Retinal pigment epithelial cell (primary cell): ENCODE measurements around the gene PRKN.

ENCODE experiments used
- DNase-seq: peaks from one replicate; pipeline ENCODE4 v3.0.0-alpha.2; 2010; ENCODE audit warnings: low read depth
- H3K4me3 ChIP-seq: 2 replicates; pipeline ENCODE4 v1.5.1; 2011; ENCODE audit warnings: mild to moderate bottlenecking, low read length, control low read depth, moderate library complexity
- CTCF ChIP-seq: conservative IDR thresholded peaks from 2 replicates; pipeline ENCODE4 v1.5.1; 2011; ENCODE audit warnings: low read depth, low read length, control low read depth, inconsistent platforms

PRKN gene

GRCh38 chr6:162336359-162336758 lies 391.2 kb downstream of the PRKN start:
- TF ChIP-seq CTCF = no peak
- H3K4me3 ChIP-seq = no peak overlapping the region
- no peak for DNase-seq

- no peak for DNase-seq
- no peak overlapping the region for H3K4me3 ChIP-seq
- no peak for TF ChIP-seq CTCF
Observed at GRCh38 chr6:162332365-162332764, 395.2 kb downstream of the PRKN start.

GRCh38 chr6:162331911-162332310 lies 395.7 kb downstream of the PRKN start:
- no peak for TF ChIP-seq CTCF
- no peak for DNase-seq
- H3K4me3 ChIP-seq = no peak overlapping the region

- H3K4me3 ChIP-seq = no peak overlapping the region
- DNase-seq = no peak
- no peak for TF ChIP-seq CTCF
Observed at GRCh38 chr6:162325826-162326225, 401.7 kb downstream of the PRKN start.

- DNase-seq = no peak
- TF ChIP-seq CTCF = no peak
- H3K4me3 ChIP-seq = no peak overlapping the region
Observed at GRCh38 chr6:162325051-162325450, 402.5 kb downstream of the PRKN start.

GRCh38 chr6:162315291-162315690 lies 412.3 kb downstream of the PRKN start:
- no peak overlapping the region for H3K4me3 ChIP-seq
- no peak for DNase-seq
- no peak for TF ChIP-seq CTCF

- DNase-seq = no peak
Observed at GRCh38 chr6:162313922-162314660, 413.5 kb downstream of the PRKN start.

More at GRCh38 chr6:162313922-162314660, 413.5 kb downstream of the PRKN start:
- no peak for TF ChIP-seq CTCF
- H3K4me3 ChIP-seq = no peak overlapping the region
